GM12874 (cell line): ENCODE measurements around the gene RBMS3.

Experiments used
- TF ChIP-seq, protein P1 (sequence below): IDR thresholded peaks from 2 replicates; pipeline ENCODE4 v1.5.1; 2011; ENCODE audit warnings: low read depth, mild to moderate bottlenecking, control low read depth, low read length, moderate library complexity; ENCODE audit not compliant: insufficient read depth

Gene RBMS3

DNA sequence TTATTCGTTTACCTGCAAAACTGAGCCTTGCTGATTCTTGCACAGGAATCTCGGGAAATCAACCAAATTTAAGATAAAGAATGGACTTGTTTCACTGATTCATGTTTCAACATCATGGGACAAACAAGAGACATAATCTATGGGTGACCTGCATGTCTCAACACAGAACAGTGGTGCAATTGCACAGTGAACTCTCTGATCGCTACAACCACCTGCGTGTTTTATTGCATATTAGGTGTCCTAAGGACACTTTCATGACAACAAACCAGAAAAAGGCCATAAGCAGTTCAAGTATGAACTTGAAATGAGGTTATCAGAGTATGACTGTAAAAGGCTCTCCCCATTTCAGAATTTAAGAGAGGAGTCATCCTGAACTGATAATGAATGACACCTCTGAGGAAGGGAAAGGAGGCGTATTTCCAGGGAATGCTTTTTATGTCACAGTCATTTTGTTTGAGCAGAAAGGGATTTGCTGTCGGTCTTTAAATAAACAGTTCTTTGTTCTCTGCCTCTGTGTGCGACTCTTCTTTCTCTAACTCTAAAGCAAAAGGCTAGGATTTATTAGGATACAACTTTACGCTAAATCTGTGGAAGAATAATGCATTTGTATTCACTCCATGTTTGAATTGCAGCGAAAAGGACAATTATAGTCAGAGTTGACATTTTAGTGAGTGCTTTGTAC lies 167.2 kb downstream of the RBMS3 start:
- TF ChIP-seq, protein P1, sequence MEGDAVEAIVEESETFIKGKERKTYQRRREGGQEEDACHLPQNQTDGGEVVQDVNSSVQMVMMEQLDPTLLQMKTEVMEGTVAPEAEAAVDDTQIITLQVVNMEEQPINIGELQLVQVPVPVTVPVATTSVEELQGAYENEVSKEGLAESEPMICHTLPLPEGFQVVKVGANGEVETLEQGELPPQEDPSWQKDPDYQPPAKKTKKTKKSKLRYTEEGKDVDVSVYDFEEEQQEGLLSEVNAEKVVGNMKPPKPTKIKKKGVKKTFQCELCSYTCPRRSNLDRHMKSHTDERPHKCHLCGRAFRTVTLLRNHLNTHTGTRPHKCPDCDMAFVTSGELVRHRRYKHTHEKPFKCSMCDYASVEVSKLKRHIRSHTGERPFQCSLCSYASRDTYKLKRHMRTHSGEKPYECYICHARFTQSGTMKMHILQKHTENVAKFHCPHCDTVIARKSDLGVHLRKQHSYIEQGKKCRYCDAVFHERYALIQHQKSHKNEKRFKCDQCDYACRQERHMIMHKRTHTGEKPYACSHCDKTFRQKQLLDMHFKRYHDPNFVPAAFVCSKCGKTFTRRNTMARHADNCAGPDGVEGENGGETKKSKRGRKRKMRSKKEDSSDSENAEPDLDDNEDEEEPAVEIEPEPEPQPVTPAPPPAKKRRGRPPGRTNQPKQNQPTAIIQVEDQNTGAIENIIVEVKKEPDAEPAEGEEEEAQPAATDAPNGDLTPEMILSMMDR, result no peak

DNA sequence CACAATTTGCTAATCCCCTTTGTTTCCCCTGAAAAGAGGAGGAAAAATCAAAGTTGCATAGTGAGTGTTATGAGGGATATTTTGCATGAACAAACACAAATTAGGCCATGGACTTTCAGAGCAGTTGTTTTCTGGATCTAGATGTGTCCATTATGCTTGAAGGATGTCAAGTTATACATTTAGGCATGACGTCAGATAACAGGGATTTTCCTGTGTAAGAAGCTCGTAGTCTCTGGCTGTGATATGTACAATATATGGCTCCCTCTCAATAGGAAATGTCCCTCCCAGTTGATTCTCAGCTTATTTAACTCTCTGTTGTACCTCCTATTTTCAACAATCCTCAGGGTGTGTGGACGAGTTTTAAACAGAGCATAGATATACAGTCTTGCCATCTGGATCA lies 171.0 kb downstream of the RBMS3 start:
- TF ChIP-seq, protein P1, result no peak

DNA sequence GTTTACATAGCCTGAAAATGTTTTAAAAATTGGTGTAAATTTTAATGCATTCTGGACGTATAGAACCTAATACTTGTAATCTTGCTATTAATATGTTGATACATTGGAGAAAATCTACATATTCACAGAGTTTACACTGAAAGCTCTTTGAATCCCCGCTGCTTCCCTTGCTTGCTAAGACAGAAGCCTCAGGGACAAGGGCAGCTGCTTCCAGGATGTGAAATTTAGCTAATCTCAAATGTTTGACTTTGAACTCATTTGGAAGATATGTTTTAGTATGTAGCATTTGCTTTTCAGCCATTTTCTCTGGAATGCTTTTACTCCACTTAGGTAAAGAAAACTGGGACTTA lies 172.0 kb downstream of the RBMS3 start:
- TF ChIP-seq, protein P1, result no peak

DNA sequence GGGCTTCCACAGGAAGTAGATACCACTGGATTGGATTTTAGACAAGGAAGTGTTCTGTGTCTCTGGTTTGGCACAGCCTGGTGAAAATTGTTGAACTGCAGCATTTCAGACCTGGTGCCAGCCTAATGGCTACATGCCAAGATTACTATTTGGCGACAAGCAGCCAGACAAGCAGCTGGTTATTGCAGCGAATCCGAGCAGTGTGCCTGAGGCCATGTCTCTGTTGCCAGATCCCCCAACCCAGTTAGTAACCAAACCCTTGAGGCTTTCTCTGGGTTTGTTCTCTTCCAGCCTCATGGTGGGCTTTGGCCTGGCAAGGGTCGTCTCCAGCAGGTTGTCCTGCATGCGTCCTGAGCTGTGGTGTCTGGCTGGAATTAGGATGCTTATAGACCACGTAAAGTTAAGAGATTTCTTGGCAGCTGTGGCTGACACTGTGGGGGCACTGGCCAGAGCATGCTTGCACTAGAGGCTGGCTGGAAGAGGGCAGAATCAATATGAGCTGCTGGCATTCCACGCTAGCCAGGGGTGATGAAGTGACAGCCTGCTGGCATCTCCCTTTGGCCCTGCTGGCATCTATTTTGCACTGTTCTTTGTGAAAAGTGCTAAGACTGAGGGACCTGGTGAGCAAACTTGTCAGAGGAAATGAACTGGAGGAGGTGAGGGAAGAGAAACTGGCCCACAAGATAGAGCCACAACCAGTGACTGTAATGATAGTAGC lies 172.6 kb downstream of the RBMS3 start:
- TF ChIP-seq, protein P1, result no peak

DNA sequence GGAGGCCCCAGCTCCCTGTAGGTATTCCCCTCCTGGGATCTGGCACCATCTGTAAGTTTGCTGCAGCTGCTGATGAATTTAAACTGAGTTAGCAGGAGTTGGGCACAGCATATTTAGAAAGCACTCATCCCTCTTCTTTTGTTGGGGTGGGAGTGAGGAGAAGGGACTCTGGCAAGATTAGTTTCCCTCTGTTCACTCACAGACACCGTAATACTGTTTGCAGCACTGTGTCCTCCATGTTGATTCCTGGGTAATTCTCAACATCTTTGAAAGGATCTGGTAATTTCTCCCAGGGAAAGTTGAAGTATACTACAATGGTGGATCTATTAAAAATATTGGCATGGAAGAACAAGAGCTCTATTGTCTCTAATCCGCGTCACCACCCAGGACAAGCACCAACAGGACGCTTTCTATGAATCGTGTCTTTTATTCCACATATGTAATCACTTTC lies 173.3 kb downstream of the RBMS3 start:
- TF ChIP-seq, protein P1, result no peak

DNA sequence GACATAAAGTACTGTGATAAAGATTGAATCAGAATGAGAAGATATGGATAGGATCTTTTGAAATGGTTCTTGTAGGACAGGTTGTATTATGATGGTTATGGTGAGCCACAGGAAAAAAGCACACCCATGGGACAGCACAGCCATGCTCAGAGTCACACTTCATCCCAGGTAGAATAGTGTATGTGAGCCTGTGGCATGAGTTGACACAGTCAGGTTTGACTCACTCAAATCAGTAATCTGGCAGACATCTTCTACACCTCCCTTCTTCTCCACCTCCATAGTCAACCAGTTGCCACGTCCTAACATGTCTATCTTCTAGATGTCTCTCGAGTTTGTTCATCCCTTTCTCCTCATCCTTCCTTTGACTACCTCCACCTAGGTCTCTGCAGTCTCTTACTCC lies 176.0 kb downstream of the RBMS3 start:
- TF ChIP-seq, protein P1, result no peak

DNA sequence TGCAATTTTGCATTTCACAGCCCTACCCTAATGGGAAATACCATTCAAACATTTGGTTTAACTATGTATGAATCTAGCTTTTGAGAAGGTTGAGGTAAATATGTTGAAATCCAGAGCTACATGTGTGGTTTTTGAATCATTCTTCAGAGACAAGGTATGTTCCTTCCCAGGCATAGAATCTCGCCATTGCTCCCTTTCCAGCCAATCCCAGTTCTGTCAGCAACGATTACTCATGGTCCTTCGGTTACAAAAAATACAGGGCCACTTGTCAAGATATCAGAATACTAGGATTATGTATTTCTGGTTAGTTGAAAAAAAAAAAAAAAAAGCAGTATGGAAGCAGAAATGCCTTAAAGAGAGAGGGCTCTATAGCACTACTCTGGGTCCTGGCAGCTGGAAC lies 182.4 kb downstream of the RBMS3 start:
- TF ChIP-seq, protein P1, result no peak
